ENCODE measurements around the gene ATP7B. TPM values are rescaled to one million over a fixed set of nuclear protein-coding genes. Genes with fewer than 3 reads are reported as not detected.

Gene ATP7B
- total and polyA plus RNA-seq, 2 experiments from 2014 or later: 2.2 to 12.8 TPM

DNA sequence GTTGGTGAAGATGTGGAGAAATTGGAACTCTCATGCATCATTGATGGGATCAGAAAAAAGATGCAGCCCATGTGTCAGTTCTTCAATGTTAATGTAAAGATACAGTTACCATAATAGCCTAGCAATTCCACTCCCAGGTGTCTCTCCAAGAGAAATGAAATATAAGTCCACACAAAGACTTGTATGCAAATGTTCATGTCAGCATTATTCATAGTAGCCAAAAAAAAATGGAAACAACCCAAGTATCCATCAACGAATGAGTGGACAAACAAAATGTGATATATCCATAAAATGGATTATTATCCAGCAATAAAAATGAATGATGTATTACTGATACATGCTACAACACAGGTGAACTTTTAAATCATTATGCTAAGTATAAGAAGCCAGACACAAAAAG is 110.8 kb downstream of the ATP7B start:
- ATAC-seq (no peak), DNase-seq (ENCODE audit: low spot score) (no peak)
- TF ChIP-seq NANOG (IDR thresholded peaks at IDR 0.05; ENCODE audit: borderline replicate concordance) (no peak), ZNF331 (CRISPR knock-in tag; IDR thresholded peaks at IDR 0.05; ENCODE audit: low read depth) (no peak), EZH2phosphoT487 (IDR thresholded peaks at IDR 0.05; ENCODE audit: unreplicated experiment) (no peak), CREB1 (CRISPR knock-in tag; IDR thresholded peaks at IDR 0.05; ENCODE audit: low read depth) (no peak), JUNB (IDR thresholded peaks at IDR 0.05; ENCODE audit: unreplicated experiment) (no peak), STAT1 (IDR thresholded peaks at IDR 0.05; ENCODE audit: unreplicated experiment) (no peak), EZH2 (IDR thresholded peaks at IDR 0.05; ENCODE audit: low read depth, unreplicated experiment) (no peak), POLR2AphosphoS5 (IDR thresholded peaks at IDR 0.05; ENCODE audit: low read depth) (no peak), ZNF114 (CRISPR knock-in tag; IDR thresholded peaks at IDR 0.05) (no peak)
- TF ChIP-seq, protein P1, sequence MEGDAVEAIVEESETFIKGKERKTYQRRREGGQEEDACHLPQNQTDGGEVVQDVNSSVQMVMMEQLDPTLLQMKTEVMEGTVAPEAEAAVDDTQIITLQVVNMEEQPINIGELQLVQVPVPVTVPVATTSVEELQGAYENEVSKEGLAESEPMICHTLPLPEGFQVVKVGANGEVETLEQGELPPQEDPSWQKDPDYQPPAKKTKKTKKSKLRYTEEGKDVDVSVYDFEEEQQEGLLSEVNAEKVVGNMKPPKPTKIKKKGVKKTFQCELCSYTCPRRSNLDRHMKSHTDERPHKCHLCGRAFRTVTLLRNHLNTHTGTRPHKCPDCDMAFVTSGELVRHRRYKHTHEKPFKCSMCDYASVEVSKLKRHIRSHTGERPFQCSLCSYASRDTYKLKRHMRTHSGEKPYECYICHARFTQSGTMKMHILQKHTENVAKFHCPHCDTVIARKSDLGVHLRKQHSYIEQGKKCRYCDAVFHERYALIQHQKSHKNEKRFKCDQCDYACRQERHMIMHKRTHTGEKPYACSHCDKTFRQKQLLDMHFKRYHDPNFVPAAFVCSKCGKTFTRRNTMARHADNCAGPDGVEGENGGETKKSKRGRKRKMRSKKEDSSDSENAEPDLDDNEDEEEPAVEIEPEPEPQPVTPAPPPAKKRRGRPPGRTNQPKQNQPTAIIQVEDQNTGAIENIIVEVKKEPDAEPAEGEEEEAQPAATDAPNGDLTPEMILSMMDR (conservative IDR thresholded peaks at IDR 0.05; ENCODE audit: low read depth in 2 of 2): no peak
- TF ChIP-seq, protein P2, sequence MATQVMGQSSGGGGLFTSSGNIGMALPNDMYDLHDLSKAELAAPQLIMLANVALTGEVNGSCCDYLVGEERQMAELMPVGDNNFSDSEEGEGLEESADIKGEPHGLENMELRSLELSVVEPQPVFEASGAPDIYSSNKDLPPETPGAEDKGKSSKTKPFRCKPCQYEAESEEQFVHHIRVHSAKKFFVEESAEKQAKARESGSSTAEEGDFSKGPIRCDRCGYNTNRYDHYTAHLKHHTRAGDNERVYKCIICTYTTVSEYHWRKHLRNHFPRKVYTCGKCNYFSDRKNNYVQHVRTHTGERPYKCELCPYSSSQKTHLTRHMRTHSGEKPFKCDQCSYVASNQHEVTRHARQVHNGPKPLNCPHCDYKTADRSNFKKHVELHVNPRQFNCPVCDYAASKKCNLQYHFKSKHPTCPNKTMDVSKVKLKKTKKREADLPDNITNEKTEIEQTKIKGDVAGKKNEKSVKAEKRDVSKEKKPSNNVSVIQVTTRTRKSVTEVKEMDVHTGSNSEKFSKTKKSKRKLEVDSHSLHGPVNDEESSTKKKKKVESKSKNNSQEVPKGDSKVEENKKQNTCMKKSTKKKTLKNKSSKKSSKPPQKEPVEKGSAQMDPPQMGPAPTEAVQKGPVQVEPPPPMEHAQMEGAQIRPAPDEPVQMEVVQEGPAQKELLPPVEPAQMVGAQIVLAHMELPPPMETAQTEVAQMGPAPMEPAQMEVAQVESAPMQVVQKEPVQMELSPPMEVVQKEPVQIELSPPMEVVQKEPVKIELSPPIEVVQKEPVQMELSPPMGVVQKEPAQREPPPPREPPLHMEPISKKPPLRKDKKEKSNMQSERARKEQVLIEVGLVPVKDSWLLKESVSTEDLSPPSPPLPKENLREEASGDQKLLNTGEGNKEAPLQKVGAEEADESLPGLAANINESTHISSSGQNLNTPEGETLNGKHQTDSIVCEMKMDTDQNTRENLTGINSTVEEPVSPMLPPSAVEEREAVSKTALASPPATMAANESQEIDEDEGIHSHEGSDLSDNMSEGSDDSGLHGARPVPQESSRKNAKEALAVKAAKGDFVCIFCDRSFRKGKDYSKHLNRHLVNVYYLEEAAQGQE (IDR thresholded peaks at IDR 0.05; ENCODE audit: unreplicated experiment): no peak
- TF ChIP-seq, protein P3, sequence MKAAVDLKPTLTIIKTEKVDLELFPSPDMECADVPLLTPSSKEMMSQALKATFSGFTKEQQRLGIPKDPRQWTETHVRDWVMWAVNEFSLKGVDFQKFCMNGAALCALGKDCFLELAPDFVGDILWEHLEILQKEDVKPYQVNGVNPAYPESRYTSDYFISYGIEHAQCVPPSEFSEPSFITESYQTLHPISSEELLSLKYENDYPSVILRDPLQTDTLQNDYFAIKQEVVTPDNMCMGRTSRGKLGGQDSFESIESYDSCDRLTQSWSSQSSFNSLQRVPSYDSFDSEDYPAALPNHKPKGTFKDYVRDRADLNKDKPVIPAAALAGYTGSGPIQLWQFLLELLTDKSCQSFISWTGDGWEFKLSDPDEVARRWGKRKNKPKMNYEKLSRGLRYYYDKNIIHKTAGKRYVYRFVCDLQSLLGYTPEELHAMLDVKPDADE (IDR thresholded peaks at IDR 0.05): no peak
- TF ChIP-seq, protein P4, sequence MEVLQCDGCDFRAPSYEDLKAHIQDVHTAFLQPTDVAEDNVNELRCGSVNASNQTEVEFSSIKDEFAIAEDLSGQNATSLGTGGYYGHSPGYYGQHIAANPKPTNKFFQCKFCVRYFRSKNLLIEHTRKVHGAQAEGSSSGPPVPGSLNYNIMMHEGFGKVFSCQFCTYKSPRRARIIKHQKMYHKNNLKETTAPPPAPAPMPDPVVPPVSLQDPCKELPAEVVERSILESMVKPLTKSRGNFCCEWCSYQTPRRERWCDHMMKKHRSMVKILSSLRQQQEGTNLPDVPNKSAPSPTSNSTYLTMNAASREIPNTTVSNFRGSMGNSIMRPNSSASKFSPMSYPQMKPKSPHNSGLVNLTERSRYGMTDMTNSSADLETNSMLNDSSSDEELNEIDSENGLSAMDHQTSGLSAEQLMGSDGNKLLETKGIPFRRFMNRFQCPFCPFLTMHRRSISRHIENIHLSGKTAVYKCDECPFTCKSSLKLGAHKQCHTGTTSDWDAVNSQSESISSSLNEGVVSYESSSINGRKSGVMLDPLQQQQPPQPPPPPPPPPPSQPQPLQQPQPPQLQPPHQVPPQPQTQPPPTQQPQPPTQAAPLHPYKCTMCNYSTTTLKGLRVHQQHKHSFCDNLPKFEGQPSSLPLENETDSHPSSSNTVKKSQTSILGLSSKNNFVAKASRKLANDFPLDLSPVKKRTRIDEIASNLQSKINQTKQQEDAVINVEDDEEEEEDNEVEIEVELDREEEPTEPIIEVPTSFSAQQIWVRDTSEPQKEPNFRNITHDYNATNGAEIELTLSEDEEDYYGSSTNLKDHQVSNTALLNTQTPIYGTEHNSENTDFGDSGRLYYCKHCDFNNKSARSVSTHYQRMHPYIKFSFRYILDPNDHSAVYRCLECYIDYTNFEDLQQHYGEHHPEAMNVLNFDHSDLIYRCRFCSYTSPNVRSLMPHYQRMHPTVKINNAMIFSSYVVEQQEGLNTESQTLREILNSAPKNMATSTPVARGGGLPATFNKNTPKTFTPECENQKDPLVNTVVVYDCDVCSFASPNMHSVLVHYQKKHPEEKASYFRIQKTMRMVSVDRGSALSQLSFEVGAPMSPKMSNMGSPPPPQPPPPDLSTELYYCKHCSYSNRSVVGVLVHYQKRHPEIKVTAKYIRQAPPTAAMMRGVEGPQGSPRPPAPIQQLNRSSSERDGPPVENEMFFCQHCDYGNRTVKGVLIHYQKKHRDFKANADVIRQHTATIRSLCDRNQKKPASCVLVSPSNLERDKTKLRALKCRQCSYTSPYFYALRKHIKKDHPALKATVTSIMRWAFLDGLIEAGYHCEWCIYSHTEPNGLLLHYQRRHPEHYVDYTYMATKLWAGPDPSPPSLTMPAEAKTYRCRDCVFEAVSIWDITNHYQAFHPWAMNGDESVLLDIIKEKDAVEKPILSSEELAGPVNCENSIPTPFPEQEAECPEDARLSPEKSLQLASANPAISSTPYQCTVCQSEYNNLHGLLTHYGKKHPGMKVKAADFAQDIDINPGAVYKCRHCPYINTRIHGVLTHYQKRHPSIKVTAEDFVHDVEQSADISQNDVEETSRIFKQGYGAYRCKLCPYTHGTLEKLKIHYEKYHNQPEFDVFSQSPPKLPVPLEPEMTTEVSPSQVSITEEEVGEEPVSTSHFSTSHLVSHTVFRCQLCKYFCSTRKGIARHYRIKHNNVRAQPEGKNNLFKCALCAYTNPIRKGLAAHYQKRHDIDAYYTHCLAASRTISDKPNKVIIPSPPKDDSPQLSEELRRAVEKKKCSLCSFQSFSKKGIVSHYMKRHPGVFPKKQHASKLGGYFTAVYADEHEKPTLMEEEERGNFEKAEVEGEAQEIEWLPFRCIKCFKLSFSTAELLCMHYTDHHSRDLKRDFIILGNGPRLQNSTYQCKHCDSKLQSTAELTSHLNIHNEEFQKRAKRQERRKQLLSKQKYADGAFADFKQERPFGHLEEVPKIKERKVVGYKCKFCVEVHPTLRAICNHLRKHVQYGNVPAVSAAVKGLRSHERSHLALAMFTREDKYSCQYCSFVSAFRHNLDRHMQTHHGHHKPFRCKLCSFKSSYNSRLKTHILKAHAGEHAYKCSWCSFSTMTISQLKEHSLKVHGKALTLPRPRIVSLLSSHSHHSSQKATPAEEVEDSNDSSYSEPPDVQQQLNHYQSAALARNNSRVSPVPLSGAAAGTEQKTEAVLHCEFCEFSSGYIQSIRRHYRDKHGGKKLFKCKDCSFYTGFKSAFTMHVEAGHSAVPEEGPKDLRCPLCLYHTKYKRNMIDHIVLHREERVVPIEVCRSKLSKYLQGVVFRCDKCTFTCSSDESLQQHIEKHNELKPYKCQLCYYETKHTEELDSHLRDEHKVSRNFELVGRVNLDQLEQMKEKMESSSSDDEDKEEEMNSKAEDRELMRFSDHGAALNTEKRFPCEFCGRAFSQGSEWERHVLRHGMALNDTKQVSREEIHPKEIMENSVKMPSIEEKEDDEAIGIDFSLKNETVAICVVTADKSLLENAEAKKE (CRISPR knock-in tag; IDR thresholded peaks at IDR 0.05): no peak
- no peaks in the 10 kb centered on the region for H3K36me3 ChIP-seq (ENCODE audit: insufficient read depth)
- no peaks in the 10 kb centered on the region for H4K20me1 ChIP-seq (replicated peaks; ENCODE audit: insufficient read depth)
- peaks cover 3% of the 10 kb centered on the region; the same call in 1 of the 2 replicates for H3K4me1 ChIP-seq (ENCODE audit: insufficient read depth)
- H3K4me3 ChIP-seq: no peak overlapping the region
- H3K27me3 ChIP-seq (ENCODE audit: insufficient read depth): no peaks in the 10 kb centered on the region
- Mint-ChIP-seq H3K36me3 (ENCODE audit: low read depth) (no peaks in the 10 kb centered on the region), H3K4me1 (peaks cover 3% of the 10 kb centered on the region; the same call in 2 of the 3 replicates), H3K4me3 (no peak overlapping the region), H3K27me3 (ENCODE audit: insufficient read depth, low read depth, poor library complexity) (peaks cover 4% of the 10 kb centered on the region), H3K9me3 (no peaks in the 10 kb centered on the region), H3K27ac (no peak overlapping the region)
- H3K9me2 ChIP-seq (ENCODE audit: insufficient read depth): no peaks in the 10 kb centered on the region; the same call in 1 of the 2 replicates
- H3F3A ChIP-seq (replicated peaks; ENCODE audit: low read depth): no peaks in the 10 kb centered on the region
- no peak overlapping the region for H2AFZ ChIP-seq
- H3K79me2 ChIP-seq (replicated peaks; ENCODE audit: insufficient read depth): no peaks in the 10 kb centered on the region
- H3K27ac ChIP-seq (ENCODE audit: low read depth): no peak overlapping the region
- no peak overlapping the region for H3K4me2 ChIP-seq
